GM12892 (cell line): ENCODE results near the gene TMED8.

Source experiments
- POLR2A ChIP-seq: IDR thresholded peaks from 2 replicates; pipeline ENCODE4 v1.6.1; 2011; ENCODE audit warnings: low read depth, low read length, control low read depth
- TAF1 ChIP-seq: IDR thresholded peaks from 2 replicates; pipeline ENCODE4 v1.6.1; 2011; ENCODE audit warnings: low read depth, mild to moderate bottlenecking, control low read depth, low read length, borderline replicate concordance

DNA sequence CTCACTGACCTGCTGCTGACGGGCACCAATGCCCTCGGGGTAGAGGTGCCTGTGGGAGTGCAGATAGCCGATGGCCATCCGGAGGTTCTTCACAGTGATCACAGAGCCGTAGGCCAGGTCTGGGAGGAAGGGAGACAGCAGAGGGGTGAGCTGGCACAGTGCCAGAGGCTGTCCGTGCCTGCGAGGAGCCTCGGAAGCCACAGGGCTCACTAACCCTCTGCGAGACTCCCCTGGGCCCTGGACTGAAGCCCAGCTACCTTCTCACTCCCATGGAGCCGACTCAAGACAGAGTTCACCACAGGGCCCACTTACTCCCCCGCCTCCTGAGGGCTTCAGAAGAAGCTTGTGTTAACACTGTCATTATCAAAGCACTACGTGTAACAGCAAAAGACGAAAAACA lies 80.7 kb downstream of the TMED8 start:
- TF ChIP-seq POLR2A (no peak), TAF1 (no peak)
